ENCODE data around the gene PRAMEF12. TPM values are rescaled to one million over a fixed set of nuclear protein-coding genes. Genes with fewer than 3 reads are reported as not detected.

PRAMEF12 gene
- total RNA-seq, 1 donor: not detected

GRCh38 chr1:12772520-12772919, 1.0 kb upstream of the PRAMEF12 start:
- Histone ChIP-seq H3K27ac (ENCODE audit: low read depth, low read length) (no peak overlapping the region), H3K27me3 (ENCODE audit: insufficient read depth, low read length) (no peaks in the 10 kb centered on the region), H3K4me3 (ENCODE audit: insufficient read depth, low read length) (no peak overlapping the region), H3K9me3 (ENCODE audit: low read depth, low read length) (no peaks in the 10 kb centered on the region), H2AFZ (ENCODE audit: low read length) (no peak overlapping the region), H3K79me2 (ENCODE audit: insufficient read depth, low read length) (no peaks in the 10 kb centered on the region), H3K4me2 (ENCODE audit: insufficient read depth, low read length) (no peak overlapping the region), H3K4me1 (ENCODE audit: insufficient read depth, low read length) (no peaks in the 10 kb centered on the region), H3K36me3 (ENCODE audit: insufficient read depth, low read length) (no peaks in the 10 kb centered on the region), H4K20me1 (ENCODE audit: insufficient read depth, low read length) (no peaks in the 10 kb centered on the region)
- no peak for TF ChIP-seq CTCF (IDR thresholded peaks at IDR 0.05; ENCODE audit: extremely low read depth, low read depth, low read length)
- DNase-seq (ENCODE audit: insufficient read length, low spot score, missing footprints): no peak

- no peak for TF ChIP-seq CTCF (IDR thresholded peaks at IDR 0.05; ENCODE audit: extremely low read depth, low read depth, low read length)
- no peak for DNase-seq (ENCODE audit: insufficient read length, low spot score, missing footprints)
- Histone ChIP-seq H3K27ac (ENCODE audit: low read depth, low read length) (no peak overlapping the region), H3K36me3 (ENCODE audit: insufficient read depth, low read length) (no peaks in the 10 kb centered on the region), H2AFZ (ENCODE audit: low read length) (no peak overlapping the region), H3K27me3 (ENCODE audit: insufficient read depth, low read length) (no peaks in the 10 kb centered on the region), H3K79me2 (ENCODE audit: insufficient read depth, low read length) (no peaks in the 10 kb centered on the region), H3K4me1 (ENCODE audit: insufficient read depth, low read length) (no peaks in the 10 kb centered on the region), H4K20me1 (ENCODE audit: insufficient read depth, low read length) (no peaks in the 10 kb centered on the region), H3K9me3 (ENCODE audit: low read depth, low read length) (no peaks in the 10 kb centered on the region), H3K4me2 (ENCODE audit: insufficient read depth, low read length) (no peak overlapping the region), H3K4me3 (ENCODE audit: insufficient read depth, low read length) (no peak overlapping the region)
Measured at GRCh38 chr1:12774801-12775345, 1.3 kb downstream of the PRAMEF12 start.

- no peak overlapping the region for H3K4me3 ChIP-seq (ENCODE audit: insufficient read depth, low read length)
- no peak for DNase-seq (ENCODE audit: insufficient read length, low spot score, missing footprints)
- no peak overlapping the region for H3K27ac ChIP-seq (ENCODE audit: low read depth, low read length)
- no peaks in the 10 kb centered on the region for H3K36me3 ChIP-seq (ENCODE audit: insufficient read depth, low read length)
- no peaks in the 10 kb centered on the region for H3K27me3 ChIP-seq (ENCODE audit: insufficient read depth, low read length)
- no peak overlapping the region for H2AFZ ChIP-seq (ENCODE audit: low read length)
- TF ChIP-seq CTCF (IDR thresholded peaks at IDR 0.05; ENCODE audit: extremely low read depth, low read depth, low read length): no peak
- no peak overlapping the region for H3K4me2 ChIP-seq (ENCODE audit: insufficient read depth, low read length)
- no peaks in the 10 kb centered on the region for H3K9me3 ChIP-seq (ENCODE audit: low read depth, low read length)
- no peaks in the 10 kb centered on the region for H3K4me1 ChIP-seq (ENCODE audit: insufficient read depth, low read length)
- H3K79me2 ChIP-seq (ENCODE audit: insufficient read depth, low read length): no peaks in the 10 kb centered on the region
- no peaks in the 10 kb centered on the region for H4K20me1 ChIP-seq (ENCODE audit: insufficient read depth, low read length)
Measured at GRCh38 chr1:12775443-12775842, 1.9 kb downstream of the PRAMEF12 start.

- no peak overlapping the region for H3K4me2 ChIP-seq (ENCODE audit: insufficient read depth, low read length)
- TF ChIP-seq CTCF (IDR thresholded peaks at IDR 0.05; ENCODE audit: extremely low read depth, low read depth, low read length): no peak
- no peaks in the 10 kb centered on the region for H3K27me3 ChIP-seq (ENCODE audit: insufficient read depth, low read length)
Measured at GRCh38 chr1:12776801-12777557, 3.4 kb downstream of the PRAMEF12 start.

More at GRCh38 chr1:12776801-12777557, 3.4 kb downstream of the PRAMEF12 start:
- no peak overlapping the region for H3K27ac ChIP-seq (ENCODE audit: low read depth, low read length)
- DNase-seq (ENCODE audit: insufficient read length, low spot score, missing footprints): no peak
- H3K36me3 ChIP-seq (ENCODE audit: insufficient read depth, low read length): no peaks in the 10 kb centered on the region
- H3K79me2 ChIP-seq (ENCODE audit: insufficient read depth, low read length): no peaks in the 10 kb centered on the region
- no peaks in the 10 kb centered on the region for H3K4me1 ChIP-seq (ENCODE audit: insufficient read depth, low read length)
- H3K4me3 ChIP-seq (ENCODE audit: insufficient read depth, low read length): no peak overlapping the region
- H4K20me1 ChIP-seq (ENCODE audit: insufficient read depth, low read length): no peaks in the 10 kb centered on the region
- H2AFZ ChIP-seq (ENCODE audit: low read length): no peak overlapping the region
- no peaks in the 10 kb centered on the region for H3K9me3 ChIP-seq (ENCODE audit: low read depth, low read length)
